ENCODE data around the gene GLUD1.
"Not testable (repeated sequence)": the region's sequence is repeated elsewhere in the genome, so short reads cannot be mapped to it uniquely, and the experiment has no call there.

- TF ChIP-seq YY1 (IDR thresholded peaks at IDR 0.05; ENCODE audit: insufficient read depth, insufficient read length); ZNF274 (IDR thresholded peaks at IDR 0.05; ENCODE audit: low read depth, low read length): not testable (repeated sequence)
Observed at GRCh38 chr10:87118122-87118521, 23.5 kb upstream of the GLUD1 start.

Measured in NT2/D1 (cell line).